HUES64 (cell line): ENCODE results near the gene ST14.
"Not testable (repeated sequence)": the region's sequence is repeated elsewhere in the genome, so short reads cannot be mapped to it uniquely, and the experiment has no call there.

Source experiments
- H3K27ac ChIP-seq: 2 replicates; pipeline ENCODE4 v1.7.0; 2013; ENCODE audit warnings: low read depth, low read length, inconsistent platforms
- H3K27me3 ChIP-seq: 2 replicates; pipeline ENCODE4 v1.6.1; 2013; ENCODE audit warnings: mild to moderate bottlenecking, low read length; ENCODE audit not compliant: insufficient read depth
- H3K36me3 ChIP-seq: 2 replicates; pipeline ENCODE4 v1.6.1; 2013; ENCODE audit warnings: mild to moderate bottlenecking, low read length; ENCODE audit not compliant: insufficient read depth
- H3K4me1 ChIP-seq: 2 replicates; pipeline ENCODE4 v1.6.1; 2013; ENCODE audit warnings: mild to moderate bottlenecking, low read length, moderate library complexity; ENCODE audit not compliant: insufficient read depth
- H3K4me3 ChIP-seq: 2 replicates; pipeline ENCODE4 v1.5.1; 2013; ENCODE audit warnings: mild to moderate bottlenecking, low read length, moderate library complexity
- H3K9ac ChIP-seq: 2 replicates; pipeline ENCODE4 v1.6.1; 2013; ENCODE audit warnings: mild to moderate bottlenecking, low read depth, low read length
- H3K9me3 ChIP-seq: 2 replicates; pipeline ENCODE4 v1.6.1; 2013; ENCODE audit warnings: low read depth, low read length; ENCODE audit not compliant: insufficient read depth
- WGBS: fragments of 150-250, 120-280 bp; methylation state at CpG from one replicate; pipeline ENCODE4 v1.1.7; 2013; ENCODE audit warnings: missing lambda C conversion rate; 5-methylcytosine and 5-hydroxymethylcytosine counted together

ST14 gene

GRCh38 chr11:130192845-130193267 is 33.3 kb downstream of the ST14 start:
- Histone ChIP-seq H3K36me3 (no peaks in the 10 kb centered on the region), H3K4me3 (no peak overlapping the region), H3K9me3 (no peaks in the 10 kb centered on the region), H3K27me3 (no peaks in the 10 kb centered on the region), H3K4me1 (no peaks in the 10 kb centered on the region), H3K27ac (no peak overlapping the region), H3K9ac (no peak overlapping the region)
- 92% methylated on average over 4 of the region's 4 CpGs for WGBS

- H3K27me3 ChIP-seq, H3K27ac ChIP-seq, H3K36me3 ChIP-seq, H3K9ac ChIP-seq, H3K9me3 ChIP-seq, H3K4me1 ChIP-seq, H3K4me3 ChIP-seq: not testable (repeated sequence)
- WGBS, result 95% methylated on average over 13 of the region's 14 CpGs
These were observed 34.0 kb downstream of the ST14 start for GRCh38 chr11:130193551-130193950.

GRCh38 chr11:130194241-130195023 is 34.9 kb downstream of the ST14 start:
- Histone ChIP-seq H3K36me3 (no peaks in the 10 kb centered on the region), H3K9me3 (no peaks in the 10 kb centered on the region), H3K4me1 (no peaks in the 10 kb centered on the region), H3K9ac (no peak overlapping the region), H3K27ac (no peak overlapping the region), H3K4me3 (no peak overlapping the region), H3K27me3 (no peaks in the 10 kb centered on the region)
- 94% methylated on average over 21 of the region's 21 CpGs for WGBS

DNA sequence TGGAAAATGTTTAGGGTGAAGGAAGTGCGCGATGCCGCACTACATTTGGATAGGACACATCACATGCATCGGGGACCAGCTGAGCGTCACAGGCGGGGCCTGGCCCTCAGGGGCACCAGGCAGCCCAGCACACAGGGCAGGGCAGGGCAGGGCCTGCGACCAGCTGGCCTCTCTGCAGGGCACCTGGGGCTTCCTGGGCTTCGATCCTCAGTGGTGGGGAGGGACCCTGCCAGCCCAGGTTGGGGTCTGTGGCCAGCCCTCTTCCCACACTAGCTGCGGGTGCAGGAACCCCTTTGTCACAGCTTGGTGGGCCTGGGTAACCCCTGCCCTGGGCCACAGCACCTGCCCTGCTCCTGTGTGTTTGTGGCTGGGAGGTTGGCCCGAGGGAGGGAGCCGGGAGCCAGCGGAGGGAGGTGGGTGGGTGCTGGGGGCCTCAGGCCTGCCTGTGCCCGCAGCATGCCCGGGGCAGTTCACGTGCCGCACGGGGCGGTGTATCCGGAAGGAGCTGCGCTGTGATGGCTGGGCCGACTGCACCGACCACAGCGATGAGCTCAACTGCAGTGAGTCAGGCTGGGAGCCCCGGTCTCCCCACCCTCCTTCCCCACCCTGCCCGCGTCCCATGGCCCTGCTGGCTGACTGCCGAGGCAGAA is 37.9 kb downstream of the ST14 start:
- Histone ChIP-seq H3K4me1 (no peaks in the 10 kb centered on the region), H3K9me3 (no peaks in the 10 kb centered on the region), H3K27ac (no peak overlapping the region), H3K27me3 (no peaks in the 10 kb centered on the region), H3K4me3 (no peak overlapping the region), H3K36me3 (peaks cover 2% of the 10 kb centered on the region; the same call in 1 of the 2 replicates), H3K9ac (no peak overlapping the region)
- 94% methylated on average over 25 of the region's 27 CpGs for WGBS

DNA sequence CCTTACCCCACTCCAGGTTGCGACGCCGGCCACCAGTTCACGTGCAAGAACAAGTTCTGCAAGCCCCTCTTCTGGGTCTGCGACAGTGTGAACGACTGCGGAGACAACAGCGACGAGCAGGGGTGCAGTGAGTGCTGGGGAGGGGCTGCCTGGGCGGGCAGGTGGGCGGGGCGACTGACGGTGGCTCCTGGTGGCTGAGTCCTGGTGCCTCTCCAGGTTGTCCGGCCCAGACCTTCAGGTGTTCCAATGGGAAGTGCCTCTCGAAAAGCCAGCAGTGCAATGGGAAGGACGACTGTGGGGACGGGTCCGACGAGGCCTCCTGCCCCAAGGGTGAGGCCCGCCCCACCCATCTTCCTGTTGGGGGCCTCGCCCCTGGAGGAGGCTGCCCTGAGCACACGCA is 38.7 kb downstream of the ST14 start:
- H3K4me3 ChIP-seq, result no peak overlapping the region
- H3K9ac ChIP-seq, result no peak overlapping the region
- 89% methylated on average over 22 of the region's 22 CpGs for WGBS
- H3K9me3 ChIP-seq, result no peaks in the 10 kb centered on the region
- H3K27ac ChIP-seq, result no peak overlapping the region
- peaks cover 2% of the 10 kb centered on the region; the same call in 1 of the 2 replicates for H3K36me3 ChIP-seq
- H3K4me1 ChIP-seq, result no peaks in the 10 kb centered on the region
- H3K27me3 ChIP-seq, result no peaks in the 10 kb centered on the region

DNA sequence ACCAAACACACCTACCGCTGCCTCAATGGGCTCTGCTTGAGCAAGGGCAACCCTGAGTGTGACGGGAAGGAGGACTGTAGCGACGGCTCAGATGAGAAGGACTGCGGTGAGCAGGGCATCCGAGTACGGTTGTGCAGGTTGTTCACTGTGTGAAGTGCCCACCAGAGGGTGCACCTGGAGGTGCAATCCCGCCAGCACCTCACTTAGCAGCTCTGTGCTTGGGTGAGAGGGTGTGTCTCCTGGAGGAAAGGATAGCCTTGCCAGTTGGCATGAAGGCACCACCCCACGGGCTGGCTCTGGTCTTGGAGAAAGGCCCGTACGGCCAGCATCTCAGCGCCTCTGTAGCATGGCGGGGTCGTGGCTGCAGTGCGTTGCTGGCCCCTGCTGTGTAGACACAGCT is 39.4 kb downstream of the ST14 start:
- 95% methylated on average over 15 of the region's 15 CpGs for WGBS
- Histone ChIP-seq H3K27ac (no peak overlapping the region), H3K4me1 (no peaks in the 10 kb centered on the region), H3K9ac (no peak overlapping the region), H3K36me3 (peaks cover 2% of the 10 kb centered on the region; the same call in 1 of the 2 replicates), H3K9me3 (no peaks in the 10 kb centered on the region), H3K4me3 (no peak overlapping the region), H3K27me3 (no peaks in the 10 kb centered on the region)

DNA sequence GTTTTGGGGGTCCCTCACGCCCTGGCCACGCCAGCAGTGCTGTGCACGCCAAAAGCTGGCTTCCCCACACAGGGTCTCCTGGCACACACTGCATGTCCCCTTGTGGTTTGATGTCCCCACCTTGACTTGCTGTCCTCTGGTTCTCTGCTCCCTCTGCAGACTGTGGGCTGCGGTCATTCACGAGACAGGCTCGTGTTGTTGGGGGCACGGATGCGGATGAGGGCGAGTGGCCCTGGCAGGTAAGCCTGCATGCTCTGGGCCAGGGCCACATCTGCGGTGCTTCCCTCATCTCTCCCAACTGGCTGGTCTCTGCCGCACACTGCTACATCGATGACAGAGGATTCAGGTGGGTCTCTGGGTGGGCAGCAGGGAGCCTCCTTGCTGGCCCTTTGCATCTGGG is 40.2 kb downstream of the ST14 start:
- H3K4me1 ChIP-seq, result no peaks in the 10 kb centered on the region
- no peaks in the 10 kb centered on the region for H3K27me3 ChIP-seq
- no peak overlapping the region for H3K4me3 ChIP-seq
- H3K9ac ChIP-seq, result no peak overlapping the region
- peaks cover 2% of the 10 kb centered on the region; the same call in 1 of the 2 replicates for H3K36me3 ChIP-seq
- no peaks in the 10 kb centered on the region for H3K9me3 ChIP-seq
- WGBS, result 95% methylated on average over 12 of the region's 12 CpGs
- H3K27ac ChIP-seq, result no peak overlapping the region

- Histone ChIP-seq H3K27ac (no peak overlapping the region), H3K4me3 (no peak overlapping the region), H3K9ac (no peak overlapping the region), H3K36me3 (peaks cover 2% of the 10 kb centered on the region; the same call in 1 of the 2 replicates), H3K9me3 (no peaks in the 10 kb centered on the region), H3K4me1 (no peaks in the 10 kb centered on the region), H3K27me3 (no peaks in the 10 kb centered on the region)
- WGBS, result 95% methylated on average over 7 of the region's 7 CpGs
These were observed 41.4 kb downstream of the ST14 start for GRCh38 chr11:130201026-130201425.

DNA sequence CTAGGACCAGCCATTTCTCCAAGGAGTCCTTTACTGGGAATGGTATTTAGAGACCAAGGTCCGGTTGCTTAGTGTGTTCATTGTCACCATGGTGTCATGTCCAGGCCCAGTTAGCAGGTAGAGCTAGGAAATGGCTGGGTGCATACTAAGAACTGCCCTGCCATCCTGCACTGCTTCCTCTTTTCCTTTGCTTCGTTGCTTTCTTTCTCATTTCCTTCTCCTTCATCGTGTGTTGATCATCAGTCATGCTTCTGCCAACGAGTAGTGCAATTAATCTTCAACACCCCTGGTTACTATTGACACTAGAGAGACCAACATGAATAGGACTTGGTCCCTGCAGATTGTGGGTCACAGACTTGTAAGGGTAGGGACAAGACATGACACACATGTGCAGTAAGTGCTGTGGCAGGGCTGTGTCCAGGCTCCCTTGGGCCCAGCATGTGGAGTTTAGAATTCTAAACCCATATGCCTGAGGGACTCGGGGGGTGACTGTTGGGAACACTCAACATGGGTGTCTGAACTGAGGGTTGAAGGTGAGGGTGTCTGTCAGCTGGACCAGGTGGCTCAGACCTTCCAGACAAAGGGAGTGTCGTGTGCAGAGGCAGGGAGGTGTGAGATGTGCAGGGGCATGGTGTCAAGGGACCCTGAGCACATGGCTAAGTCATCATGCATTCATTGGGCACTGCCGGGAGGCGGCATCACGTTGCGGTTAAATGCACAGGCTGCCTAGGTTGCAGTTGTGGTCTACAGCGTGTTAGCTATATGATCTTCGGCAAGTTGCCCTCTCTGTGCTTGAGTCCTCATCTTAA is 42.6 kb downstream of the ST14 start:
- Histone ChIP-seq H3K36me3 (peaks cover 2% of the 10 kb centered on the region; the same call in 1 of the 2 replicates), H3K4me1 (no peaks in the 10 kb centered on the region)
- 93% methylated on average over 12 of the region's 12 CpGs for WGBS

GRCh38 chr11:130202818-130203689 is 43.5 kb downstream of the ST14 start:
- H3K4me3 ChIP-seq, result no peak overlapping the region
- no peak overlapping the region for H3K9ac ChIP-seq
- WGBS, result 91% methylated on average over 25 of the region's 25 CpGs
- no peak overlapping the region for H3K27ac ChIP-seq
- peaks cover 2% of the 10 kb centered on the region; the same call in 1 of the 2 replicates for H3K36me3 ChIP-seq
- H3K9me3 ChIP-seq, result no peaks in the 10 kb centered on the region
- no peaks in the 10 kb centered on the region for H3K4me1 ChIP-seq
- no peaks in the 10 kb centered on the region for H3K27me3 ChIP-seq

More for the DNA sequence above, 42.6 kb downstream of the ST14 start:
- no peak overlapping the region for H3K9ac ChIP-seq
- H3K27me3 ChIP-seq, result no peaks in the 10 kb centered on the region
- H3K9me3 ChIP-seq, result no peaks in the 10 kb centered on the region
- H3K27ac ChIP-seq, result no peak overlapping the region
- H3K4me3 ChIP-seq, result no peak overlapping the region
